H7 (cell line): Measurements from ENCODE around the gene QRICH2. TPM values are rescaled to one million over a fixed set of nuclear protein-coding genes. Genes with fewer than 3 reads are reported as not detected.
"Not testable (repeated sequence)": the region's sequence is repeated elsewhere in the genome, so short reads cannot be mapped to it uniquely, and the experiment has no call there.

Source experiments
- DNase-seq: peaks from one replicate; pipeline ENCODE4 v3.0.0; 2012
- H3K27me3 ChIP-seq: 2 replicates; pipeline ENCODE4 v1.6.0; 2011; ENCODE audit warnings: mild to moderate bottlenecking, low read length; ENCODE audit not compliant: control insufficient read depth, insufficient read depth
- H3K36me3 ChIP-seq: replicated peaks from 2 replicates; pipeline ENCODE4 v1.5.1; 2011; ENCODE audit warnings: low read length; ENCODE audit not compliant: control insufficient read depth, insufficient read depth
- H3K4me3 ChIP-seq: 2 replicates; pipeline ENCODE4 v1.5.1; 2011; ENCODE audit warnings: low read depth, mild to moderate bottlenecking, control low read depth, low read length, moderate library complexity; ENCODE audit not compliant: insufficient read depth
- total RNA-seq: library from RNA; depleted of rRNA; stranded (reverse); fragments of >200 nt; shearing (Covaris generic); gene quantifications from 2 replicates; pipeline ENCODE4 v1.2.3, GENCODE V29; 2014

Gene QRICH2
- total RNA-seq, 1 experiment from 2014 or later, result 1.1 TPM

- H3K27me3 ChIP-seq, result no peaks in the 10 kb centered on the region
- no peaks in the 10 kb centered on the region for H3K36me3 ChIP-seq
- H3K4me3 ChIP-seq, result no peak overlapping the region
- no peak for DNase-seq
These were observed 47.9 kb downstream of the QRICH2 start for GRCh38 chr17:76260220-76260619.

- H3K4me3 ChIP-seq, DNase-seq, H3K27me3 ChIP-seq, H3K36me3 ChIP-seq: not testable (repeated sequence)
These were observed 51.5 kb downstream of the QRICH2 start for GRCh38 chr17:76256430-76257050.

- H3K36me3 ChIP-seq, result no peaks in the 10 kb centered on the region
- H3K27me3 ChIP-seq, result no peaks in the 10 kb centered on the region
- no peak overlapping the region for H3K4me3 ChIP-seq
- DNase-seq, result no peak
These were observed 52.2 kb downstream of the QRICH2 start for GRCh38 chr17:76255801-76256429.

- DNase-seq, result no peak
- Histone ChIP-seq H3K27me3 (no peaks in the 10 kb centered on the region), H3K4me3 (no peak overlapping the region), H3K36me3 (no peaks in the 10 kb centered on the region)
These were observed 53.8 kb downstream of the QRICH2 start for GRCh38 chr17:76254275-76254674.

GRCh38 chr17:76253841-76254240, 54.2 kb downstream of the QRICH2 start:
- Histone ChIP-seq H3K36me3 (no peaks in the 10 kb centered on the region), H3K27me3 (no peaks in the 10 kb centered on the region), H3K4me3 (no peak overlapping the region)
- no peak for DNase-seq

- not testable (repeated sequence) for DNase-seq, H3K27me3 ChIP-seq, H3K4me3 ChIP-seq, H3K36me3 ChIP-seq
These were observed 54.9 kb downstream of the QRICH2 start for GRCh38 chr17:76252967-76253766.

- no peaks in the 10 kb centered on the region for H3K36me3 ChIP-seq
- no peaks in the 10 kb centered on the region for H3K27me3 ChIP-seq
- DNase-seq, result no peak
- H3K4me3 ChIP-seq, result no peak overlapping the region
These were observed 55.8 kb downstream of the QRICH2 start for GRCh38 chr17:76252040-76252954.

- H3K4me3 ChIP-seq, result no peak overlapping the region
- DNase-seq, result no peak
- H3K27me3 ChIP-seq, result no peaks in the 10 kb centered on the region
- H3K36me3 ChIP-seq, result no peaks in the 10 kb centered on the region
These were observed 56.5 kb downstream of the QRICH2 start for GRCh38 chr17:76251478-76252039.

GRCh38 chr17:76250141-76250540, 57.9 kb downstream of the QRICH2 start:
- no peaks in the 10 kb centered on the region for H3K27me3 ChIP-seq
- H3K4me3 ChIP-seq, result no peak overlapping the region
- no peak for DNase-seq
- no peaks in the 10 kb centered on the region for H3K36me3 ChIP-seq

- DNase-seq, result no peak
- no peaks in the 10 kb centered on the region for H3K36me3 ChIP-seq
- no peaks in the 10 kb centered on the region for H3K27me3 ChIP-seq
- H3K4me3 ChIP-seq, result no peak overlapping the region
These were observed 59.9 kb downstream of the QRICH2 start for GRCh38 chr17:76248013-76248782.

- H3K27me3 ChIP-seq, result peaks cover 4% of the 10 kb centered on the region
- no peaks in the 10 kb centered on the region for H3K36me3 ChIP-seq
- no peak overlapping the region for H3K4me3 ChIP-seq
- no peak for DNase-seq
These were observed 60.8 kb downstream of the QRICH2 start for GRCh38 chr17:76247304-76247703.

GRCh38 chr17:76246080-76247066, 61.7 kb downstream of the QRICH2 start:
- H3K36me3 ChIP-seq, result no peaks in the 10 kb centered on the region
- DNase-seq, result no peak
- peaks cover 11% of the 10 kb centered on the region for H3K27me3 ChIP-seq
- no peak overlapping the region for H3K4me3 ChIP-seq

- H3K4me3 ChIP-seq, H3K36me3 ChIP-seq, DNase-seq: not testable (repeated sequence)
- H3K27me3 ChIP-seq, result peaks cover 22% of the 10 kb centered on the region
These were observed 63.4 kb downstream of the QRICH2 start for GRCh38 chr17:76244721-76245120.
